Lower leg skin (tissue), 3 donors: ENCODE data around the gene IGSF21.

Experiments used
- POLR2A ChIP-seq, 2 donors: fragments of 450-650 bp; IDR thresholded peaks; one replicate each; pipeline ENCODE4 v1.6.1; 2016 to 2017; ENCODE audit warnings: antibody characterized with exemption in 2 of 2, mild to moderate bottlenecking in 1 of 2, moderate library complexity in 1 of 2
- TF ChIP-seq, protein P1 (sequence below), 3 donors: fragments of 450-650 bp; IDR thresholded peaks; one replicate each; pipeline ENCODE4 v1.5.1; 2016; ENCODE audit warnings: antibody characterized with exemption in 3 of 3, mild to moderate bottlenecking in 3 of 3, moderate library complexity in 2 of 3

DNA sequence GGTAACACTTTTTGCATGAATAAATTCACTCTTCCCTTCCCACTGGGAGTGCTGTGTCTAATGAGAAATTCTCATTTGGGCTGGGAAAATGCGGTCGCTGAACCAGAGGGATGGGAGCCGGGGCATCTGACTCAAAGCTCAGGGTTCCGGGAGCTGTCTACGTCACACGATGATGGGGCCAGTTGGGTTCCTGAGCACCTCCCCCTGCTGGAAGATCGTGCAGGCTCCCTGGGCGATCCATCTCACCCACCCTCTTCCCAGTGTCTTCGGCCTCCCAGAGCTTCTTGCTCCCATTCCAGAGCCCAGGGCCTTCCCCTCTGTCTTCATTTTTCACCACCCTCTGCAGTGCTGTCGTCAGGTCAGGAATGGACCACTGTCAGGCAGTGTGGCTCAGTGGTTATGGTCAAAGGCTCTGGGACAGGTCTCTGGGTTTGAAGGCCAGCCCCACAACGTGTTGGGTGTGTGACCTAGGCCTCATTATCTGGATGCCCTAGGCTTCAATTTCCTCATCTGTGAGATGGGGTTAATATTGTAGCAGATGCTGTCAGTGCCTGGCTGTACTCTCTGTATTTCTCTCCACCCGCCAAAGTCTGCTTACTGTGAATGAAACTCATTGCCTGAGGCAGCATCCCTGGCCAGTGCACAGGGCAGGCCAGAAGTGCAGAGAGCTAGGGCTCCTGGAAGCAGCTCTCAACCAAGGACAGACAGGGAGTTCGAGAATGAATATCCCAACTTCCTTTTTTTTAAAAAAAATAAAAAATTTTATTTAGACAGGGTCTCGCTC is 31.8 kb downstream of the IGSF21 start:
- TF ChIP-seq, protein P1, sequence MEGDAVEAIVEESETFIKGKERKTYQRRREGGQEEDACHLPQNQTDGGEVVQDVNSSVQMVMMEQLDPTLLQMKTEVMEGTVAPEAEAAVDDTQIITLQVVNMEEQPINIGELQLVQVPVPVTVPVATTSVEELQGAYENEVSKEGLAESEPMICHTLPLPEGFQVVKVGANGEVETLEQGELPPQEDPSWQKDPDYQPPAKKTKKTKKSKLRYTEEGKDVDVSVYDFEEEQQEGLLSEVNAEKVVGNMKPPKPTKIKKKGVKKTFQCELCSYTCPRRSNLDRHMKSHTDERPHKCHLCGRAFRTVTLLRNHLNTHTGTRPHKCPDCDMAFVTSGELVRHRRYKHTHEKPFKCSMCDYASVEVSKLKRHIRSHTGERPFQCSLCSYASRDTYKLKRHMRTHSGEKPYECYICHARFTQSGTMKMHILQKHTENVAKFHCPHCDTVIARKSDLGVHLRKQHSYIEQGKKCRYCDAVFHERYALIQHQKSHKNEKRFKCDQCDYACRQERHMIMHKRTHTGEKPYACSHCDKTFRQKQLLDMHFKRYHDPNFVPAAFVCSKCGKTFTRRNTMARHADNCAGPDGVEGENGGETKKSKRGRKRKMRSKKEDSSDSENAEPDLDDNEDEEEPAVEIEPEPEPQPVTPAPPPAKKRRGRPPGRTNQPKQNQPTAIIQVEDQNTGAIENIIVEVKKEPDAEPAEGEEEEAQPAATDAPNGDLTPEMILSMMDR (IDR thresholded peaks at IDR 0.05): no peak
- TF ChIP-seq POLR2A (IDR thresholded peaks at IDR 0.05): no peak
